Heart right ventricle (tissue), 16 donors: ENCODE data around the gene ATP6V1C2. TPM values are rescaled to one million over a fixed set of nuclear protein-coding genes. Genes with fewer than 3 reads are reported as not detected.

Source experiments
- ATAC-seq, 8 donors: fragments of 200-7000 bp; cut with Tn5 transposase; one replicate each; pipeline ENCODE4 v1.9.1; 2020; ENCODE audit warnings: mild to moderate bottlenecking in 8 of 8, moderate library complexity in 8 of 8, moderate number of reproducible peaks in 1 of 8
- DNase-seq, 2 donors: peaks; one replicate each; pipeline ENCODE4 v3.0.0-alpha.2; 2020
- H3K27ac ChIP-seq, 10 donors: fragments of 200-600 bp; sonication (generic) in 2 of 10; one replicate each; pipeline versions ENCODE4 v1.5.0 to v1.8.0; 2020 to 2022; ENCODE audit warnings: mild to moderate bottlenecking in 3 of 10
- H3K27me3 ChIP-seq, 7 donors: fragments of 200-600 bp; one replicate each; pipeline ENCODE4 v1.8.0; 2021 to 2022; ENCODE audit warnings: mild to moderate bottlenecking in 2 of 7
- H3K36me3 ChIP-seq, 9 donors: fragments of 200-600 bp; sonication (generic) in 1 of 9; one replicate each; pipeline versions ENCODE4 v1.5.0 to v1.8.0; 2020 to 2022; ENCODE audit warnings: mild to moderate bottlenecking in 2 of 9
- H3K4me1 ChIP-seq, 9 donors: fragments of 200-600 bp; sonication (generic) in 1 of 9; one replicate each; pipeline versions ENCODE4 v1.5.0 to v1.8.0; 2020 to 2022; ENCODE audit warnings: mild to moderate bottlenecking in 4 of 9
- H3K4me3 ChIP-seq, 10 donors: fragments of 200-600 bp; sonication (generic) in 2 of 10; one replicate each; pipeline versions ENCODE4 v1.5.0 to v1.8.0; 2020 to 2022; ENCODE audit warnings: mild to moderate bottlenecking in 7 of 10, moderate library complexity in 2 of 10
- H3K9me3 ChIP-seq, 11 donors: fragments of 200-600 bp in 10 of 11; sonication (generic) in 2 of 11; one replicate each; pipeline versions ENCODE4 v1.5.0 to v1.8.0; 2013 to 2022; ENCODE audit warnings: mild to moderate bottlenecking in 2 of 11, control low read depth in 1 of 11, moderate library complexity in 1 of 11
- WGBS, 2 donors: extraction: QIAGEN DNeasy Blood & Tissue Kit; methylation state at CpG; one replicate each; pipeline ENCODE4 v1.1.7; 2013; ENCODE audit warnings: inconsistent platforms in 1 of 2; 5-methylcytosine and 5-hydroxymethylcytosine counted together
- intact Hi-C, 10 donors: fragments of 100-400 bp; cut with DNase I; formaldehyde crosslinking; loops; one replicate each; pipeline versions ENCODE4 v1.11.1 to v1.14.2; 2022
- polyA plus RNA-seq, 2 donors: library from polyadenylated mRNA; stranded (reverse); fragments of 200-250 nt; gene quantifications; one replicate each; pipeline ENCODE4 v1.2.3, GENCODE V29; 2013
- total RNA-seq, 10 donors: library from RNA; stranded (reverse); fragmentation: NEBNext Ultra II Directional in 3 of 10; extraction: Animal tissue kit (Norgen Biotek cat#: 25700) in 3 of 10; gene quantifications; one replicate each; pipeline versions ENCODE4 v1.2.1 to v1.2.4, GENCODE V29; 2021 to 2023
- TF ChIP-seq, protein P1 (sequence below), 9 donors: fragments of 200-600 bp; sonication (generic) in 2 of 9; IDR thresholded peaks; one replicate each; pipeline versions ENCODE4 v1.5.0 to v1.8.0; 2021 to 2022; ENCODE audit warnings: antibody characterized with exemption in 9 of 9, mild to moderate bottlenecking in 5 of 9, moderate library complexity in 1 of 9
- donor health status: Arrhythmogenic right ventricular cardiomyopathy.
- donor health status: ischemic (EF 13 %, LVEDD 7.1; RV severe dilation, severe dysfunction).
- donor health status: healthy with polysubstance abuse.
- donor health status: DM: no; HTN: yes; CAD: no.
- donor health status: DM: no; HTN: no; CAD: no.
- donor health status: ischemic (EF 25% LVEDD 6.9; RV normal size, moderate dysfunction).
- donor health status: ischemic (EF 25% LVEDD 5.7; RV mildly dilated, moderate dysfunction).
- donor health status: healthy.
- donor health status: DM: yes; HTN: yes; CAD: no.
- donor health status: Ischemic cardiomyopathy.
- donor health status: ischemic (EF 35%, LVEDD 5.7; RV mildly dilated, moderate dysfunction).
- donor health status: nonischemic (EF 11% LVEDD 7.7; RV severe dilation, severe dysfunction).
- donor health status: DM: yes; HTN: yes; CAD: no.
- donor health status: PGD.
- donor health status: ischemic (EF 29% LVEDD 5.4; RV normal size, mild dysfunction).
- donor health status: nonischemic (EF 23%, LVEDD 6.1; RV moderate dilation, normal function).

ATP6V1C2 gene
- total and polyA plus RNA-seq, 12 donors, result 0.09 to 3.4 (median 0.72) TPM

DNA sequence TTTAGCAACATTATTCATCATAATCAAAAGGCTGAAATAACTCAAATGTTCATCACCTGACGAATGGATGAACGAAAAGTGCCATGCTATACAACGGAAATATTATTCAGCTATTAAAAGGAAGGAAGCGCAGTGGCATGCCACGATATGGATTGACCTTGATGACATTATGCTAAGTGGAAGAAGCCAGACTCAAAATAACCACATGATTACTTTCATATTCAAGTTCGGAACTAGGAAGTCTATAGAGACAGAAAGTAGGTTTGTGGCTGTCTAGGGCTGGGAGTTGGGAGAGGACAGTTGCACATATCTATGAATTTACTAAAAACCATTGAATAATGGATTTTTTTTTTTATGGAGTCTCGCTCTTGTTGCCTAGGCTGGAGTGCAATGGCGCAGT is 104.6 kb downstream of the ATP6V1C2 start:
- Histone ChIP-seq H3K4me3 (no peak overlapping the region), H3K4me1 (peaks cover 0 to 9% (median 0%) of the 10 kb centered on the region in 9 donors), H3K27ac (no peak overlapping the region), H3K9me3 (peaks cover 0 to 3% (median 0%) of the 10 kb centered on the region in 11 donors), H3K36me3 (no peaks in the 10 kb centered on the region), H3K27me3 (peaks cover 0 to 49% (median 23%) of the 10 kb centered on the region in 7 donors)
- DNase-seq (no peak), ATAC-seq (no peak)
- TF ChIP-seq, protein P1, sequence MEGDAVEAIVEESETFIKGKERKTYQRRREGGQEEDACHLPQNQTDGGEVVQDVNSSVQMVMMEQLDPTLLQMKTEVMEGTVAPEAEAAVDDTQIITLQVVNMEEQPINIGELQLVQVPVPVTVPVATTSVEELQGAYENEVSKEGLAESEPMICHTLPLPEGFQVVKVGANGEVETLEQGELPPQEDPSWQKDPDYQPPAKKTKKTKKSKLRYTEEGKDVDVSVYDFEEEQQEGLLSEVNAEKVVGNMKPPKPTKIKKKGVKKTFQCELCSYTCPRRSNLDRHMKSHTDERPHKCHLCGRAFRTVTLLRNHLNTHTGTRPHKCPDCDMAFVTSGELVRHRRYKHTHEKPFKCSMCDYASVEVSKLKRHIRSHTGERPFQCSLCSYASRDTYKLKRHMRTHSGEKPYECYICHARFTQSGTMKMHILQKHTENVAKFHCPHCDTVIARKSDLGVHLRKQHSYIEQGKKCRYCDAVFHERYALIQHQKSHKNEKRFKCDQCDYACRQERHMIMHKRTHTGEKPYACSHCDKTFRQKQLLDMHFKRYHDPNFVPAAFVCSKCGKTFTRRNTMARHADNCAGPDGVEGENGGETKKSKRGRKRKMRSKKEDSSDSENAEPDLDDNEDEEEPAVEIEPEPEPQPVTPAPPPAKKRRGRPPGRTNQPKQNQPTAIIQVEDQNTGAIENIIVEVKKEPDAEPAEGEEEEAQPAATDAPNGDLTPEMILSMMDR (IDR thresholded peaks at IDR 0.05), result no peak
- 75% methylated on average over 8 of the region's 8 CpGs for WGBS, 2 donors
- intact Hi-C loops, result no loop called here

DNA sequence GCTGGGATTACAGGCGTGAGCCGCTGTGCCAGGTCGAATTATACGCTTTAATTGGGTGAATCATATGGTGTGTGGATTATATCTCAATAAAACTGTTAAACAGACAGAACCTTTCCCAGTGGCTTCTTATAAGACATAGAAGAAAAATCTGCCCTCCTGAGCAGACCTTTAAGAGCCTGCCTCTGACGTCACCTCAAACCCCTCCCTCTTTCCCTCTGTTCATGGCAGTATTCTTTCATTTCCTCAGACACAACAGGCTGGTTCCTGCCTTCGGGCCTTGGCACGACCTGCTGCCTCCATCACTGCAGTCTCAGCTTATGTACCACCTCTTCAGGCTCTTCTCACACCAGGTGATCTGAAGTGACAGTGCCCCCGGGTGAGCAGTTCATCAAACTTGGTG is 105.2 kb downstream of the ATP6V1C2 start:
- no peak overlapping the region for H3K4me3 ChIP-seq
- intact Hi-C loops, result no loop called here
- peaks cover 0 to 3% (median 0%) of the 10 kb centered on the region in 11 donors for H3K9me3 ChIP-seq
- ATAC-seq, result no peak
- no peak overlapping the region for H3K27ac ChIP-seq
- DNase-seq, result no peak
- H3K27me3 ChIP-seq, result peaks cover 0 to 55% (median 29%) of the 10 kb centered on the region in 7 donors
- TF ChIP-seq, protein P1 (IDR thresholded peaks at IDR 0.05), result no peak
- no peaks in the 10 kb centered on the region for H3K36me3 ChIP-seq
- WGBS, 2 donors, result 84 to 90% methylated on average over 8 of the region's 8 CpGs
- H3K4me1 ChIP-seq, result peaks cover 0 to 3% (median 0%) of the 10 kb centered on the region in 9 donors

DNA sequence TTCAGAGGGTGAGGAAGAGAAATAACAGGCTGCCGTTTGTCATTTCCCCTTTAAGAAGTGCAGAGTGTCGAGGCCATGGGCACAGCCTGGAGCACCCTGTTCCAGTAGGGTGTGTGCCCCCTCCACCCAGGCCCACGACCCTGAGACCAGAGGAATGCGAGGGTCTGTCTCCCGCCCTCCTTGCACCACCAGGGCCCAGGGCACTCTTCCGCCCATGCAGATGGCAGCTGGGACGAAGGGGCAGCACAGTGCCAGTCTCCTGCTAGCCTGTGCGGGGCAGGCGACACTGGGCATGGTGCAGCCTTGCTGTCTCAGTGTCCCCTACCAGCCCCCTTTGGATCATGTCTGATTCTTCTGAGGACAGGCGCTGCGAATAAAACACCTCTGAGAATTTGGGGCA is 106.9 kb downstream of the ATP6V1C2 start:
- Histone ChIP-seq H3K27me3 (peaks cover 0 to 72% (median 45%) of the 10 kb centered on the region in 7 donors), H3K4me3 (no peak overlapping the region), H3K36me3 (no peaks in the 10 kb centered on the region), H3K27ac (no peak overlapping the region), H3K4me1 (peaks cover 0 to 10% (median 3%) of the 10 kb centered on the region in 9 donors), H3K9me3 (peaks cover 0 to 3% (median 0%) of the 10 kb centered on the region in 11 donors)
- intact Hi-C loops, result no loop called here
- WGBS, 2 donors, result 74 to 79% methylated on average over 11 of the region's 11 CpGs
- DNase-seq, result no peak
- TF ChIP-seq, protein P1 (IDR thresholded peaks at IDR 0.05), result no peak
- no peak for ATAC-seq

DNA sequence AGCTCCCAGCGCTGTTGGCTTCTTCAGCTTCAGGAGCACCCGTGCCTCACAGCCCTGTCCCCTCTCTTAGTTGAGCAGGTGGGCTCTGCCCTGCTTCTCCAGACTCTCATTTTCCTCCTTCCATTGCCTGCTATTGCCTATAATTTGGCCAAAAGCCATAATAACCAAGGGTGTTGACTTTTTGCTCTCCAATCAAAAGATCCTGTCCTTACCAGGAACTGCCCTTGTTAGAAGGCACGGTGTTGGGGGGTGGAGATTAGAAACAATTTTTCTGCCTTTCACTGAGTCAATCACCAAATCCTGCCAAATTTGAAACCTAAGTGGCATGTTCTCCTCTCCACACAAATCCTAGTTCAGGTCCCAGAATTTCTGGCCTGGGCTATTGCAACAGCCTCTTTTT is 107.9 kb downstream of the ATP6V1C2 start:
- intact Hi-C loops, result no loop called here
- ATAC-seq (no peak), DNase-seq (no peak)
- no peak overlapping the region for H3K4me3 ChIP-seq
- WGBS, 2 donors, result 71 to 84% methylated on average over 3 of the region's 3 CpGs
- peaks cover 0 to 10% (median 3%) of the 10 kb centered on the region in 9 donors for H3K4me1 ChIP-seq
- peaks cover 0 to 3% (median 0%) of the 10 kb centered on the region in 11 donors for H3K9me3 ChIP-seq
- peaks cover 0 to 69% (median 48%) of the 10 kb centered on the region in 7 donors for H3K27me3 ChIP-seq
- no peak overlapping the region for H3K27ac ChIP-seq
- TF ChIP-seq, protein P1 (IDR thresholded peaks at IDR 0.05), result no peak
- no peaks in the 10 kb centered on the region for H3K36me3 ChIP-seq
